ENCODE results near the gene MTA3.

DNA sequence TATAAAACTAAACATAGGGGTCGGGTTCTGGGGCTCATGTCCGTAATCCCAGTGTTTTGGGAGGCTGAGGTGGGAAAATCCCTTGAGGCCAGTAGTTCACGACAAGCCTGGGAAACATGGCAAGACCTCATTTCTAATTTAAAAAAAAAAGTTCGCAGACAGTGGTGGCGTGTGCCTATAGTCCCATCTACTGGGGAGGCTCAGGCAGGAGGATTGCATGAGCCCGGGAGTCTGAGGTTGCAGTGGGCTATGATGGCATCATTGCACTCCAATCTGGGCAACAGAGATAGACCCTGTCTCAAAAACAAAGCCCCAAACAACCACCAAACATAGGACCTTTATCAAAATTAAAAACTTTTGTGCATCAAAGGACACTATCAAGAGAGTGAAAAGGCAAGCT, 233.7 kb downstream of the MTA3 start:
- TF ChIP-seq, protein P1, sequence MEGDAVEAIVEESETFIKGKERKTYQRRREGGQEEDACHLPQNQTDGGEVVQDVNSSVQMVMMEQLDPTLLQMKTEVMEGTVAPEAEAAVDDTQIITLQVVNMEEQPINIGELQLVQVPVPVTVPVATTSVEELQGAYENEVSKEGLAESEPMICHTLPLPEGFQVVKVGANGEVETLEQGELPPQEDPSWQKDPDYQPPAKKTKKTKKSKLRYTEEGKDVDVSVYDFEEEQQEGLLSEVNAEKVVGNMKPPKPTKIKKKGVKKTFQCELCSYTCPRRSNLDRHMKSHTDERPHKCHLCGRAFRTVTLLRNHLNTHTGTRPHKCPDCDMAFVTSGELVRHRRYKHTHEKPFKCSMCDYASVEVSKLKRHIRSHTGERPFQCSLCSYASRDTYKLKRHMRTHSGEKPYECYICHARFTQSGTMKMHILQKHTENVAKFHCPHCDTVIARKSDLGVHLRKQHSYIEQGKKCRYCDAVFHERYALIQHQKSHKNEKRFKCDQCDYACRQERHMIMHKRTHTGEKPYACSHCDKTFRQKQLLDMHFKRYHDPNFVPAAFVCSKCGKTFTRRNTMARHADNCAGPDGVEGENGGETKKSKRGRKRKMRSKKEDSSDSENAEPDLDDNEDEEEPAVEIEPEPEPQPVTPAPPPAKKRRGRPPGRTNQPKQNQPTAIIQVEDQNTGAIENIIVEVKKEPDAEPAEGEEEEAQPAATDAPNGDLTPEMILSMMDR (IDR thresholded peaks at IDR 0.05), result no peak
- TF ChIP-seq EZH2 (IDR thresholded peaks at IDR 0.05; ENCODE audit: borderline replicate concordance, insufficient read depth, low read depth, low read length, poor library complexity, severe bottlenecking), result no peak

Measured in B cell (primary cell).